Stimulated activated CD4-positive, alpha-beta T cell treated with anti-CD3 and anti-CD28 coated beads, TNF-alpha, amount 100 ng/mL, for 24 hours (primary cell): Measurements from ENCODE around the gene SORBS1.

Source experiments
- DNase-seq, 3 experiments: peaks; one replicate each; pipeline ENCODE4 v3.0.0-alpha.2; 2020; ENCODE audit warnings: low read depth in 3 of 3

SORBS1 gene

DNA sequence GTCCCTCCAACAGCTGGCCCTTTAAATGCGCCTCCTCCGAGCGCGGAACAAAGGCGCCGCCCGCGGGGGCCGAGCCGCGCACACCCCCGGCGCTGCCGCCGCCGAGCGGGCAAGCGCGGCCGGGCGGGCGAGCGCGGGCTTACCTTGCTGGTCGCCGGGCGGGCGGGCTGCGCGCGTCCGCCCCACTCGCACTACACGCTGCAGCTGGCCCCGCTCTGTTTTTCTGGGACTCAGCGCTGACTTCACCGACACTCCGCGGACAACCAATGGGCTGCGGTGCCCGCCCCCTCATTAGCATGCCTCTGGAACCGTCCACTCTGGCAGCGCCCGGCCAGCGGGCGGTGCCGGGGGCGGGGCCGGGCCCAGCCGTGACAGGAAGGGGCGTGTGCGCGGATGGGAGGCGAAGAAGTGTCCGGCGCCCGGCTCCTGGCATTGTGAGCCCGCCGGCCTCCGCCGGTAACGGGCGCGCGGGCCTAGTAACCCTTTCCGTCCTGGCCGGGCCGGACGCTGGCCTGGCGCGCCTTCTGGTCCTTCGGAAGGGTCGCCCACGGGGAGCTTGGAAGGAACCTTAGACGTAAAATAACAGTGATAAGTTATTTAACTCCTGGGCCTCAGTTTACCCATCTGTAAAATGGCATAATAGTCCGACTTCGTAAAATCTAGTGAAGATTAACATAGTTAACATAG is at the start of gene SORBS1:
TSS of gene SORBS1 (minus strand) at position 195 of the 687 bp plus-strand sequence. CDS start 120,236 bp downstream, outside the sequence.
- DNase-seq, result peak; percentile 67 to 87 (median 73)

- DNase-seq, result no peak
These were observed 49.6 kb upstream of the SORBS1 start for GRCh38 chr10:95610727-95611126.

DNA sequence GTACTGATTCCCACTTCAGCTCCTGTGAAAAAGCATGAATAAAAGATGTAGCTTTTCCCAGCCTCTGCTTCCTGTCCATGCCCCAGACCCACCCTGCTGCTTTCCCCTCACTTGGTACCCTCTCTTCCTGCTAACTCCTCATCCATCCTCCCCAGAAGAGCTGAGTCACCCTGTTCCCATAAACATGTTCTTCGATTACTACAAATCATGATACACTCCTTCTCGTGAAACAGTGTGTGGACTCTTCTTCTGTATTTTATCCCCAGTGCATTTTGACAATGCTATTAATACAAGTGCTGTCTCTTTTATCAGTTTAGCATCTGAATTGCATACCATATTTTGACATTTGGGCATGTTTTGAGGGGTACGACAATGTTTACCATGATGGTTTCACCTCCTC is 45.8 kb upstream of the SORBS1 start:
- DNase-seq, result no peak

DNA sequence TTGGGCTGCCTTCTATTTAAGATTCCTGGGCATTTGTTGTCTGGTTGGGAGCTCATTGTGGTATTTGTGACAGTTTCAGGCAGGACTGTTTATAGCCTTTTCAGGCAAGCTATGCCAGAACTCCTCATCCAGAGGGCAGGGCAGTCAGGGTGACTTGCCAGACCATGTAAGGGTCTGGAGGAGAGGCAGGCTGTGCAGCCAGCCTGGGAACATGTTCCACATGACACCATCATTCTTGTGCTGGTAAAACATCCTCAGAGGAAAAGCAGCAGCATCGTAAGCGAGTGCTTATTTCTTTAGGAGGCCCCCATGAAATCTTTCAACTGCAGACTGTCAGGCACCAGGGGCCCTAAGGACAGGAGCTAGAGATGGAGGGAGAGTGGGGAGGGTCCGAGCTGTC is 44.0 kb upstream of the SORBS1 start:
- no peak for DNase-seq

DNA sequence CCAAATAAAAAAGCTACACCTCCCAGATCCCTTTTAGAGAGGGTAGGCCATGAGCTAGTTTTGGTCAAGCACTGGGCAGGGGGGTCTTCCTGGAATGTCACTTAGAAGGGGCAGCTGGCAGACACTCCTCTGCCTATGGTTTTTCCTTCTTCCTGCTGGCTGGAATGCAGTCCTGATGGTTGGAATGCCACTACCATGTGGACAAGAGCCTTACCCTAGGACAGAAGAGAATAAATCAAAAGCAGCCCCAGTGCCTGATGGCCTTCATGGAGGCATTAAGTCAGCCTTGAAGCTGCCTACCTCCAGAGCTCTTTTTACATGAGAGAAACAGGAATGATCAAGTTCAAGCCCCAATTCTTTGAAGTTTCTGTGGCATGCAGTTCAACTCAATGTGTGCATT is 43.5 kb upstream of the SORBS1 start:
- no peak for DNase-seq

DNA sequence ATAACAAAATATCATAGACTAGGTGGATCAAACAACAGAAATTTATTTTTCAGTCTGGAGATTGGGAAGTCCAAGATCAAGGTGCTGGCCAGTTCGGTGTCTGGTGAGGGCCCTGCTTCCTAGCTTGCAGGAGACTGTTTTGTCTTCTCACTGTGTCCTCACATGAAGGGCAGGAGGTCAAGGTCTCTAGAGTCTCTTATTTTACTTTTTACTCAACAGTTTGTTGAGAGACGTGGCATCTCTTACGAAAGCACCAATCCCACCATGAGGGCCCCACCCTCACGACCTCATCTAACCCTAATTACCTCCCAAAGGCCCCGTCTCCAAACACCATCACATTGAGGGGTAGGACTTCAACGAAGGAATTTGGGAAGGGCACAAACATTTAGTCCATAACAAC is 41.2 kb upstream of the SORBS1 start:
- DNase-seq, result no peak

GRCh38 chr10:95601116-95601719 is 40.0 kb upstream of the SORBS1 start:
- peak; percentile 3 to 35 (median 7) for DNase-seq

DNA sequence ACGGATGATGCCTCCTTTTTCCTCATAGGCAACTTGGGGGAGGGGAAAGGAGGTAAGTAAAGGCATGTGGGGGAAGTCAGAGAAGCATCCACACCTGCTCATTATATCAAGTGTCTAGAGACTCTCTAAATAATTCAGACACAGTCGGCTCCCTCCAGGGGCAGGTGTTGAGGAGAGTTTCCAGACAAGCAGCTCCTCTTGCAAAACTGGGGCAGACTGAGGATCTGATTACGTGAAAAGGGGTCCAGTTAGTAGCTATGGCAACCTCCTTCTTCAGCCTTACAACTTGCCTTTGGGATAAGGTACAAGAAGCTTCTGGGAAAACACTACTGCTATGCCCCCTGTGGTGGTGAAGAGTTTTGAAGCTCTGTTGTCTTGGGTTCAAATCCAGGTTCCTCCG is 39.0 kb upstream of the SORBS1 start:
- no peak for DNase-seq

DNA sequence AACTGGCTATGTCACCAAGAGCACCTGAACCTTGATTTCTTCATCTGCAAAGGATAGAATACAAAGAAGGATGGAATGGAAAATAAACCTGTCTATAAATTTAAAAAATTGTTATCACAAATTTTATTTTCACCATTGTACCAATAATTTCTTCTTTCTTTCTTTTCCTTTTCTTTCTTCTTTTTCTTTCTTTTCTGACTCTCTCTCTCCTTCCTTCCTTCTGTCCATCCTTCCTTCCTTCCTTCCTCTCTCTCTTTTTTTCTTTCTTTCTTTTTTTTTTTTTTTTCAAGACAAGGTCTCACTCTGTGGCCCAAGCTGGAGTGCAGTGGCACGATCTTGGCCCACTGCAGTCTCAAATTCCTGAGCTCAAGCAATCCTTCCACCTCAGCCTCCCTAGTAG is 36.6 kb upstream of the SORBS1 start:
- DNase-seq, result no peak

GRCh38 chr10:95588025-95588424 is 26.9 kb upstream of the SORBS1 start:
- DNase-seq, result no peak

DNA sequence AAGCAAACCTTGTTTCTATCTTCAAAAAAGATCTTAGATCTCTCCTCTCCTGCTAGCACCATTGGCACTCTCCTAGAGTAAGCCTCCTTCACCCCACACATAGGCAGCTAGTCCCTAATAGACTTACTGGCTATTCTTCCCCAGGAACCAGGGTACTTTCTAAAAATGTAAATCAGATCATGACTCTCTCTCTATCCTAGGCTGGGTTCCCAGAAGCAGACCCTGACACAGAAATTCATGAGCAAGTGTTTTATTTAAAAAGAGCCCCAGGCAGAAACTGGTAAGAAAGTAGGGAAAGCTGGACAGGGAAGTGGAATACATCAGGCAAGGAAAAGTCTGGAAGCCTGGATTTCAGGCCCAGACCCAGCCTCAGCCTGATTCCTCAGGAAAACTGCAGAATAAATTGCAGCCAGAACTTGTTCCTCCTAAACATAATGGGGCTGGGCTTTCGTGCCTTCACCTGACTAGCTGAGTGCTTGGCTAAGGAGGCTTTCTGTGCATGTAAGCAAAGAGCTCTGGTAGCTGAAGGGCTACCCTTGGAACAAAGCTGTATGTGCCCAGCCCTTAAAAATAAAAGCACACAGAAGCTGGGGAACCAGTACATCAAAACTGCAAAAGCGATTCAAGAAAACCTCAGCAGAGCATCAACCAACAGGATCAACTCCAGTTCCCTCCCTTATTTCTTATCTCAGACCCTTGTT is 18.8 kb upstream of the SORBS1 start:
- DNase-seq, result no peak

GRCh38 chr10:95579292-95579691 is 18.1 kb upstream of the SORBS1 start:
- no peak for DNase-seq

GRCh38 chr10:95578619-95579018 is 17.4 kb upstream of the SORBS1 start:
- DNase-seq, result no peak

- no peak for DNase-seq
These were observed 13.6 kb upstream of the SORBS1 start for GRCh38 chr10:95574649-95575365.

DNA sequence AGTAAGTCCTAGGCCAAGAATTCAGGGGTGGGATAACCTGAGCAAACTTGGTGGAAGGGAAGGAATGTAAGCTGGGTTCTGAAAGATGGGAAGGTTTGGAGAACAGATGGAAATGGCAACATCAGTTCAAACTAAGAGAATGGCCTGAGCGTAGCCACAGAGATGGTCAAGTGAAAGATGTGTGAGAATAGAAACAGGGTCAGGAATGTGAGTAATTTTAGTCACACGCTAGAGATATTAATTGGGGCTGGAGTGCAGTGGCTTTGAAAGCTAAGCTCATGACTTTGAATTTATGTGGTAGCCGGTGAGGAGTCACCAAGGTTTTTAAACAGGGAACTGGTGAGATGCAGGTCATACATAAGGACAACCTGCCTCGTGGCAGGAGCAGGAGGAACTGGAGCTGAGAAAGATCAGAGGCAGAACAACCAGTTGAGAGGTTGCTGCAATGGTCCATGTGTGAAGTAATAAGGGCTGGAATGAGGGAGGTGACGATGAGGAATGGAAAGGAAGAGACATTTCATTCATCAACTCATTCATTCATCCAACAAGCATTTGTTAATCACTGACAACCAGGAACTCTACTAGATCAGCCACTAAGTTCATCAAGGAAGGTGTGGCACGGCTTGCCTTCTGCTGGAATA is 12.9 kb upstream of the SORBS1 start:
- DNase-seq, result no peak

- DNase-seq, result no peak
These were observed 12.4 kb upstream of the SORBS1 start for GRCh38 chr10:95573527-95573926.

GRCh38 chr10:95572131-95572820 is 11.1 kb upstream of the SORBS1 start:
- DNase-seq, result no peak

DNA sequence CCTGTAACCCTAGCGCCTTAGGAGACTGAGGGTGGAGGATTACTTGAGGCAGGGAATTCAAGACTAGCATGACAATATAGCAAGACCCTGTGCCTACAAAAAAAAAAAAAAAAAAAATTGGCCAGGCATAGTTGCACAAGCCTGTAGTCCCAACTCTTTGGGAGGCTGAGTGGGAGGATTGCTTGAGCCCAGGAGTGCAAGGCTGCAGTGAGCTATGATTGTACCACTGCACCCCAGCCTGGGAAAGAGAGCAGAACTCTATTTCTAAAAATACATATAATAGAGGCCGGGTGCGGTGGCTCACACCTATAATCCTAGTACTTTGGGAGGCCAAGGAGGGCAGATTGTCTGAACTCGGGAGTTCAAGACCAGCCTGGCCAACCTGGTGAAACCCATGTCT is 10.2 kb upstream of the SORBS1 start:
- DNase-seq, result no peak

DNA sequence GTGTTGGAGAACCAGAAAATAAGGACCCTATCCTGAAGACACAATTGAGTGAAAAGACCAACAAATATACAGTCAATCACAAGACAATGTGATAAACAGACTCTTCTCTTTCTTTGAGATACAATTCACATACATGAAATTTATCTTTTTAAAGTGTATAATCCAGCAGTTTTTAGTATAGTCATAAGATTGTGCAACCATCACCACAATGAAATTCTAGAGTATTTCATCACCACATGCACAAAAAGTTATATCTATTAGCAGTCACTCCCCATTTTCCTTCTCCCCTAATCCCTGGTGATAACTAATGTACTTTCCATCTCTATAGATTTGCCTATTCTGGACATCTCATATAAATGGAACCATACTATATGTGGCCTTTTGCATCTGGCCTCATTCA is 8.2 kb upstream of the SORBS1 start:
- DNase-seq, result no peak

DNA sequence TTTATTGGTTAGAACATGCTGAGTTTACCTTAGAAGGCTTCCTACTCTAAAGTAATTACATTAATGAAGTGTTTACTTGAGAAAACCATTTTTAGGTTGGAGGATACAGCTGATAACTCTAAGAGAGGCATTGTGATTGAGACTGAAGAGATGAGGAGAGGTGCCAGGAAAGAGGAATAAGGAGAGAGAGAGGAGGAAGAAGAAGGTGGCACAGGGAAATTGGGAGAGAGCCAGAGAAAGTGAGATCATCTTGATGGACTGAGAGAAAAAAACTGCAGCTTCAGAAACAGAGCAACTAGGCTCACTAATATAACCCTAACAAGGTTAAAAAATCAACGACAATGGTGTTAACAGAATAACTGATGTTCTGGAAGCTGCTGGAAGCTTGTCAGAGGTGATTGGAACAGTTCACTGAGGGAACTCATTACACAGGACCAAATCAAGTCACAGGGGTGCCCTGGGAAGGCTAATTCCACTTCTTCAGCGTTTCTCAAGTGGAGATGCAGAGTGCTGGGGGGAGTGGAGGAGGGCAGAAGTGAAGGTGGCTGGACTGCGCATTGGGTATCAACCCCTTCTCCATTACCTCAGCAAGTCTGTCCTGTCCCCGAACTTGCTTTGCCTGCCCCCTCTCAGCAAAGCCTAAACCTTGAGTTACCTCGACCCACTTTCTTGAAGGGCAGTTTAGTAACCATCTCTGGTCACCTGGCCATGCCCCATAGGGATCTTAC is 6.9 kb upstream of the SORBS1 start:
- DNase-seq, result no peak

- DNase-seq, result no peak
These were observed 5.0 kb upstream of the SORBS1 start for GRCh38 chr10:95566136-95566535.
